GM18868 (cell line): ENCODE measurements around the gene KLHDC2.
"Not testable (repeated sequence)": the region's sequence is repeated elsewhere in the genome, so short reads cannot be mapped to it uniquely, and the experiment has no call there.

ENCODE experiments used
- ATAC-seq: cut with Tn5 transposase; IDR thresholded peaks from one replicate; pipeline ENCODE4 v1.9.1; 2021; ENCODE audit warnings: mild to moderate bottlenecking, moderate library complexity; ENCODE audit not compliant: unreplicated experiment

KLHDC2 gene

GRCh38 chr14:49778421-49778820 is 10.5 kb downstream of the KLHDC2 start:
- no peak for ATAC-seq

GRCh38 chr14:49781040-49781439 is 13.1 kb downstream of the KLHDC2 start:
- not testable (repeated sequence) for ATAC-seq

- ATAC-seq = no peak
Measured at GRCh38 chr14:49783394-49784014, 15.6 kb downstream of the KLHDC2 start.

- no peak for ATAC-seq
Measured at GRCh38 chr14:49786315-49786714, 18.4 kb downstream of the KLHDC2 start.

DNA sequence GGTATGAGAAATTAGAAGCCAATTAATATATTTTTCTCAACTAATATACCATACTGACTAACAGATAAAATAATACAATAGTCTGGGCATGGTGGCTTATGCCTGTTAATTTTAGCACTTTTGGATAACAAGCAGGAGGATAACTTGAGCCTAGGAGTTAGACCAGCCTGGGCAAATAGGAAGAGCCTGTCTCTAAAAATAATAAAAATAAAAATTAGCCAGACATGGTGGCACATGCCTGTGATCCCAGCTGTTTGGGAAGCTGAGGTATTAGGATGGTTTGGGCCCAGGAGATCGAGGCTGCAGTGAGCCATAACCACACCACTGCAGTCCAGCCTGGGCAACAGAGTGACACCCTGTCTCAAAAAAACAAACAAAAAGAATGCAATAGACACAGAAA is 24.7 kb downstream of the KLHDC2 start:
- ATAC-seq = no peak

GRCh38 chr14:49796025-49796424 is 28.1 kb downstream of the KLHDC2 start:
- ATAC-seq = no peak

GRCh38 chr14:49808780-49809179 is 40.8 kb downstream of the KLHDC2 start:
- no peak for ATAC-seq

- ATAC-seq = not testable (repeated sequence)
Measured at GRCh38 chr14:49816118-49816517, 48.2 kb downstream of the KLHDC2 start.

DNA sequence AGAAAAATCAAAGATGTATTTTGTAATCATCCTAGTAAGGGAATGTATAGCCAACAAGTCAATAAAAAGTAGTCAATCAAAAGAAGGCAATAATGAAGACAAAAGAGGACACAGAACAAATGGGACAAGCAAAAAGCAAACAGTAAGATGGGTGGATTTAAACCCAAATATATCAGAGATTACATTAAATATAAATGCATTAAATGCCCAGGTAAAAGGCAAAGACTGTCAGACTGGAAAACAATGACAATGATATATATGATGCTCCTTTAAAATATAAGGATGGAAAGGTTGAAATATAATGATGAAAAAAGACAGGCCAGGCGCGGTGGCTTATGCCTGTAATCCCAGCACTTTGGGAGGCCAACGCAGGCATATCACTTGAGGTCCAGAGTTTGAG is 48.9 kb downstream of the KLHDC2 start:
- no peak for ATAC-seq

- no peak for ATAC-seq
Measured at GRCh38 chr14:49820176-49820575, 52.2 kb downstream of the KLHDC2 start.

DNA sequence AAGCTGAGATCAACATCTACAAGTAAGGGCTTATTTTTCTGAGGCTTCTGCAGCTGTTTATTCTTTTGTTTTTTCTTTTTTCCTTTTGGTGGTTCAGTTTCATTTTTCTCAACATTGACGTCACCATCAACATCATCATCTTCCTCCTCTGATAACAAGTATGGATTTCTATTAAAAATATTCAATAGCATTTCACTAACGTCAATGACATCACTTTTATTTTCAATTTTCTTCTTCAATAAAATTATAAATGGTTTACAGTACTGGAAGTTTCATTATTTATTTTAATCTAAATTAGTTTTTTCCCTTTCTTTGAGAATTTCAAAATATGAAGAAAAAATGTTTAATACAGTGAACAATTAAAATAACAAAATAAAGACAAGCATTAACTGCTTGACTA is 60.7 kb downstream of the KLHDC2 start:
- ATAC-seq = no peak
